Measurements from ENCODE around the gene VPS25. TPM values are rescaled to one million over a fixed set of nuclear protein-coding genes. Genes with fewer than 3 reads are reported as not detected.
A peak's percentile ranks its signal among the peaks of the same experiment; 100 is the strongest.

The VPS25 gene
- total RNA-seq, 6 donors from 2014 or later = 19.0 to 54.6 (median 36.7) TPM

- no peak for TF ChIP-seq POLR2AphosphoS5 (IDR thresholded peaks at IDR 0.05)
- no peak for TF ChIP-seq POLR2A (IDR thresholded peaks at IDR 0.05)
- TF ChIP-seq EP300 (IDR thresholded peaks at IDR 0.05) = no peak
- TF ChIP-seq, protein P1, sequence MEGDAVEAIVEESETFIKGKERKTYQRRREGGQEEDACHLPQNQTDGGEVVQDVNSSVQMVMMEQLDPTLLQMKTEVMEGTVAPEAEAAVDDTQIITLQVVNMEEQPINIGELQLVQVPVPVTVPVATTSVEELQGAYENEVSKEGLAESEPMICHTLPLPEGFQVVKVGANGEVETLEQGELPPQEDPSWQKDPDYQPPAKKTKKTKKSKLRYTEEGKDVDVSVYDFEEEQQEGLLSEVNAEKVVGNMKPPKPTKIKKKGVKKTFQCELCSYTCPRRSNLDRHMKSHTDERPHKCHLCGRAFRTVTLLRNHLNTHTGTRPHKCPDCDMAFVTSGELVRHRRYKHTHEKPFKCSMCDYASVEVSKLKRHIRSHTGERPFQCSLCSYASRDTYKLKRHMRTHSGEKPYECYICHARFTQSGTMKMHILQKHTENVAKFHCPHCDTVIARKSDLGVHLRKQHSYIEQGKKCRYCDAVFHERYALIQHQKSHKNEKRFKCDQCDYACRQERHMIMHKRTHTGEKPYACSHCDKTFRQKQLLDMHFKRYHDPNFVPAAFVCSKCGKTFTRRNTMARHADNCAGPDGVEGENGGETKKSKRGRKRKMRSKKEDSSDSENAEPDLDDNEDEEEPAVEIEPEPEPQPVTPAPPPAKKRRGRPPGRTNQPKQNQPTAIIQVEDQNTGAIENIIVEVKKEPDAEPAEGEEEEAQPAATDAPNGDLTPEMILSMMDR (IDR thresholded peaks at IDR 0.05) = no peak
- Histone ChIP-seq H3K36me3 (no peaks in the 10 kb centered on the region), H3K4me1 (peaks cover 14 to 32% (median 21%) of the 10 kb centered on the region in 4 donors), H3K9me3 (no peaks in the 10 kb centered on the region), H3K27ac (peak overlapping the region; percentile 74 to 92 (median 85)), H3K27me3 (peaks cover 0 to 16% (median 3%) of the 10 kb centered on the region in 4 donors), H3K4me3 (peak overlapping the region in 3 of 4 donors; percentile 55 to 64 (median 60))
- ATAC-seq (ENCODE audit: low FRiP score in 2 of 2) (peak in 1 of 2 donors; percentile 27), DNase-seq (no peak)
- 39 to 47% methylated on average over 10 to 11 of the region's 11 CpGs for WGBS, 2 donors
Measured at GRCh38 chr17:42759982-42760651, 13.1 kb upstream of the VPS25 start.

- peak within 1 kb of the TSS; percentile 74 to 92 (median 85) for H3K27ac ChIP-seq
- H3K36me3 ChIP-seq = no peaks in the 10 kb centered on the region
- peak within 1 kb of the TSS; percentile 44 to 64 (median 58) for H3K4me3 ChIP-seq
- DNase-seq = peak in 1 of 2 donors; percentile 91
- H3K4me1 ChIP-seq = peaks cover 14 to 32% (median 21%) of the 10 kb centered on the region in 4 donors
- 7 to 13% methylated on average over 12 to 45 of the region's 92 CpGs for WGBS, 2 donors
- TF ChIP-seq EP300 (IDR thresholded peaks at IDR 0.05) (no peak), POLR2AphosphoS5 (IDR thresholded peaks at IDR 0.05) (no peak), POLR2A (IDR thresholded peaks at IDR 0.05) (peak in 1 of 4 donors; percentile 37)
- TF ChIP-seq, protein P1 (IDR thresholded peaks at IDR 0.05) = peak in 3 of 6 experiments; percentile 8 to 24 (median 13)
- H3K27me3 ChIP-seq = peaks cover 0 to 16% (median 3%) of the 10 kb centered on the region in 4 donors
- H3K9me3 ChIP-seq = no peaks in the 10 kb centered on the region
- ATAC-seq (ENCODE audit: low FRiP score in 2 of 2) = peak in 1 of 2 donors; percentile 82
Measured at GRCh38 chr17:42760652-42761581, 12.3 kb upstream of the VPS25 start, which contains the start of gene RAMP2. TSS of gene RAMP2 (plus strand) at chr17:42761227. CDS start at chr17:42761262, 35 bp downstream.

DNA sequence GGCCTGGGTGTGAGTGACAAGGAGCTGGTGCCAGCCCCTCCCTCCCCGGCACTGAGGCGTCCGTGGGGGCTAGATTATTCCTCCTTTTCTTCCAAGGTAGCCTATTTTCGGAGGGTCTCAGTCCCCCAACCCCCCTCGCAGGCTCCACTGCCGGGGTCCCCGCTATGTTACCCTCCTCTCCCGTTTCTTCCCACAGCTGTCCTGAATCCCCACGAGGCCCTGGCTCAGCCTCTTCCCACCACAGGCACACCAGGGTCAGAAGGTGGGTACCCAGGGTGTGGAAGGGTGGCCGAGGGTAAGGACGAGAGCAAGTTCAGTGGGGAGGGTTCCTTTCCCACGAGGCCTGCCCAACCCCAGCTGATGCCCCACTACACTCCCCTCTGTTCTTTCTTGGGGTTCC lies 11.6 kb upstream of the VPS25 start:
- no peak for TF ChIP-seq POLR2A (IDR thresholded peaks at IDR 0.05)
- TF ChIP-seq, protein P1 (IDR thresholded peaks at IDR 0.05) = no peak
- no peak for TF ChIP-seq POLR2AphosphoS5 (IDR thresholded peaks at IDR 0.05)
- TF ChIP-seq EP300 (IDR thresholded peaks at IDR 0.05) = no peak
- Histone ChIP-seq H3K4me1 (peaks cover 14 to 32% (median 21%) of the 10 kb centered on the region in 4 donors), H3K4me3 (peak overlapping the region; percentile 44 to 64 (median 58)), H3K36me3 (no peaks in the 10 kb centered on the region), H3K27me3 (peaks cover 0 to 16% (median 3%) of the 10 kb centered on the region in 4 donors), H3K27ac (peak overlapping the region; percentile 74 to 92 (median 85)), H3K9me3 (no peaks in the 10 kb centered on the region)
- ATAC-seq (ENCODE audit: low FRiP score in 2 of 2) (no peak), DNase-seq (no peak)
- 32 to 43% methylated on average over 8 to 12 of the region's 12 CpGs for WGBS, 2 donors

GRCh38 chr17:42766124-42766523 lies 7.1 kb upstream of the VPS25 start:
- Histone ChIP-seq H3K36me3 (no peaks in the 10 kb centered on the region), H3K27ac (no peak overlapping the region), H3K4me1 (peaks cover 4 to 17% (median 11%) of the 10 kb centered on the region in 4 donors), H3K27me3 (peaks cover 0 to 9% (median under 1%) of the 10 kb centered on the region in 4 donors), H3K4me3 (no peak overlapping the region), H3K9me3 (no peaks in the 10 kb centered on the region)
- WGBS, 2 donors = 82 to 85% methylated on average over 4 to 6 of the region's 6 CpGs
- no peak for TF ChIP-seq EP300 (IDR thresholded peaks at IDR 0.05)
- TF ChIP-seq, protein P1 (IDR thresholded peaks at IDR 0.05) = no peak
- no peak for TF ChIP-seq POLR2AphosphoS5 (IDR thresholded peaks at IDR 0.05)
- no peak for TF ChIP-seq POLR2A (IDR thresholded peaks at IDR 0.05)
- no peak for DNase-seq
- ATAC-seq (ENCODE audit: low FRiP score in 2 of 2) = no peak

Data from upper lobe of left lung (tissue), 6 donors.